Astrocyte of the hippocampus (primary cell): Measurements from ENCODE around the gene SH3PXD2B.
"Not testable (repeated sequence)": the region's sequence is repeated elsewhere in the genome, so short reads cannot be mapped to it uniquely, and the experiment has no call there.

Source experiments
- DNase-seq: peaks from one replicate; pipeline ENCODE4 v3.0.0; 2011; ENCODE audit warnings: low read depth, low spot score

The SH3PXD2B gene

DNA sequence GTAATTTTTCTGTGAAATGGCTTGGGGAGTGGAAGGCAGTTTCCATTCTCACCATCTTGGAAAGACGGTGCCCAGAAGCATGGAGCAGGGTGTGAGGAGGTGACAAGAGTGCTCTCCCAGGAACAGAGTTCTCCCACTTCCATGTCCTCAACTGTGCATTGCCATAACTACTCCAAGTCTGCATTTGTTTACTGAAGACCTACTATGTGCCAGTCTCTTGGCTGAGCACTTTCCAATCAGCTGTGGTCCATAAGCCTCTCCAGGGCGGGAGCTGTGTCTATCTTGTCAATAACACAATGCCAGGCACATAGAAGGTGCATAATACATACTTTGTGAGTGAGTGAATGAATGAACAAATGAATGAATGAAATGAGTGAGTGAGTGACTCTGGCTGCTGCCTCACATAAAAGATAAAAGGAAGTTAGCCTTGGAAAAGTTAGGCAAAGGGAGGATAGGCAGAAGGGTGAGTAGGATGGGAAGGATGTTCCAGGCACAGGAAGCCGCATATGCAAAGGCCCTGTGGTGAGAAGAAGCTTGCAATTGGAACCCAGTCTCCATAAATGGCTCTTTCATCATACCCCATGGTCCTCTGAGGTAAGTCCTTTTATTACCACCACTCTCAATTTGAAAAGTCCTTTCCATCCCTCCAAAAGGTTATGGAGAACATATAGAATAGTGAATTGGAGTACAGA lies 31.3 kb upstream of the SH3PXD2B start:
- DNase-seq = no peak

DNA sequence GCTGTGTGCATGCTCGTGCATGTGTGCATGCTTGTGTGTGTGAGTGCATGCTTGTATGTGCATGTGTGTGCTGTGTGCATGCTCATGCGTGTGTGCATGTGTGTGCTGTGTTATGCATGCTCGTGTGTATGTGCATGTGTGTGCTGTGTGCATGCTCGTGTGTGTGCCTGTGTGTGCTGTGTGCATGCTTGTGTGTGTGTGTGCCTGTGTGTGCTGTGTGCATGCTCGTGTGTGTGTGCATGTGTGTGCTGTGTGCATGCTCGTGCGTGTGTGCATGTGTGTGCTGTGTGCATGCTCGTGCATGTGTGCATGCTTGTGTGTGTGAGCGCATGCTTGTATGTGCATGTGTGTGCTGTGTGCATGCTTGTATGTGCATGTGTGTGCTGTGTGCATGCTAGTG lies 30.3 kb upstream of the SH3PXD2B start:
- no peak for DNase-seq

GRCh38 chr5:172482156-172483020 lies 28.1 kb upstream of the SH3PXD2B start:
- DNase-seq = no peak

GRCh38 chr5:172481011-172481800 lies 26.9 kb upstream of the SH3PXD2B start:
- no peak for DNase-seq

DNA sequence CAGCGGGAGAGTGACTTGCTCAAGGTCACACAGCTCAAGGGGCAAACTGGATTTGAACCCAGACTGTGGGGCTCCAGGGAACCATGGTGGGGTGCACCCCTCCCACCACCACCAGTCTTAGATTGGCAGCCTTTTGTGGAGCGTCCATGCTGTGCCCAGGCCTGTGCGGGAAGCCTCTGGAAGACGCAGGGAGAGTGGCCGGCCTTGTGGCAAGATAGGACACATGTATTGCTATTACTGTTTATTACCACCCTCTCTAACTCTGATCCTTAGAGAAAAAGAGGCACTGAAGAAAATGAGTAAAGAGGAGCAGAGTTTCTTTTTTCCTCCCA lies 25.4 kb upstream of the SH3PXD2B start:
- no peak for DNase-seq

GRCh38 chr5:172479034-172479783 lies 24.9 kb upstream of the SH3PXD2B start:
- peak; percentile 92 for DNase-seq

DNA sequence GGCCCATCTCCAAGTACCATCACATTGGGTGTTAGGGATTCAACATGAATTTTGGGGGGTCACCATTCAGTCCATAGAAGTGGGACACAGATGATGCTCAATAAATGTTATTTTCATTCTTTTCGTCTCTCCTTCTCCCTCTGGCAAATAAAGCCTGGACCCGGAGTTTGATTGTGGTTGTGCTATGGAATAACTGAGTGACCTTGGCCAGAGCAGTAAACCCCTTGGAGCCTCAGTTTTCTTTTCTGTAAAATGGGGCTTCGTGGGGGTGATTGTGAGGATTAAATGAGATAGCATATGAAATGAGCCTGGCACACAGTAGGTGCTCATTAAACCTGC lies 24.3 kb upstream of the SH3PXD2B start:
- not testable (repeated sequence) for DNase-seq

DNA sequence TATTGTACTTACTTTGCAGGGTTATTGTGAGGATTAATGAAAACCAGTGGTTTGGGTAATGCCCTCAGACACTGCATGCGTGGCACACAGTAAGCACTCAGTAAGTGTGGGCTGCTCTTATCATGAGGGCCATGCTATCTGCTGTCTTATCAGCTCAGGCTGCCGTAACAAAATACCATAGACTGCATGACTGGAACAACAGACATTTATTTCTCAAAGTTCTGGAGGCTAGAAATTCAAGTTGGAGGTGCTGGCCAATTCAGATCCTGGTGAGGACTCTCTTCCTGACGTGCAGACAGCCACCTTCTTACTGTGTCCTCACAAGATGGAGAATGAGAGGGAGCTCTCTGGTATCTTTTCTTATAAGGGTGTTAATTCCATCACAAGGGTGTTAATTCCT lies 23.9 kb upstream of the SH3PXD2B start:
- DNase-seq = no peak

DNA sequence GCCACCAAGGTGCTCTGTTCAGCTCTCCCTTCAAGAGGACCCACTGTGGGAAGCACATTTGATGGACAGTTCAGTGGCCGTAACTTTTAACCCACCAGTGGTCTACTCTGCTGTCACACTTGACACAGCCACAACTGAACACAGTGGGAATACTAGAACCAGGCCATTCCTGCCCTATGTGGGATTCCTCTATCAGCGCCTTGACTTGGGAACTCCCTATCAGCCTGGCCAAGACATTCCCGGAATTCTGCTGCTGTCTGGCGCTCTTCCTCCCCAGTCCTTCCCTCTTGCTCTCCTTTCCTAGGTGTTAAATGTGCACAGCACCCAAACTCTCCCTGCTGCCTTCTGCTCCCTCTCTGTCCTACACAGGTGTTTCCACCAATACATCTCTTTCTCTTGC lies 23.1 kb upstream of the SH3PXD2B start:
- DNase-seq = peak; percentile 16

- DNase-seq = no peak
These were observed 20.0 kb upstream of the SH3PXD2B start for GRCh38 chr5:172474293-172474692.

- DNase-seq = no peak
These were observed 19.1 kb upstream of the SH3PXD2B start for GRCh38 chr5:172473427-172473826.

DNA sequence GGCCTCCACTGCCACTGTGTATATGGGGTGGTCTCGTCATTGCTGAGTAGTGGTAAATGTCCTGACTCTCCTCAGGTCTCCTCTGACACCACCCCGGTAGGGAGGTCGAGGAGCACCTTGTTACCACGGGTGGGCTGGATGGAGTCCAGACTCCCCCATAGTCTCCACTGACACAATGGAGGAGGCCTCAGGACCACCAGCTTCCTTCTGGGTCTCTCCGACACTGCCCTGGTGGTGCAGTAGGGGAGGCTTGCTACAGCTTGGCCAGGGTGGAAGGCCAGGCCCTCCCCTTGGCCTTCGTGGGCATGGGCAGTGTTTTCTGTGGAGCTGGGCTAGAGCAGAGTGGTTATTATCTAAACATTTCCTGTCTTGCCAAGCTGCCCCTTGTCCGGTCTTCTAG lies 15.4 kb upstream of the SH3PXD2B start:
- DNase-seq = no peak

GRCh38 chr5:172466062-172466461 lies 11.7 kb upstream of the SH3PXD2B start:
- no peak for DNase-seq

GRCh38 chr5:172463031-172463430 lies 8.7 kb upstream of the SH3PXD2B start:
- DNase-seq = no peak

GRCh38 chr5:172459783-172460165 lies 5.4 kb upstream of the SH3PXD2B start:
- no peak for DNase-seq

GRCh38 chr5:172458976-172459782 lies 4.9 kb upstream of the SH3PXD2B start:
- no peak for DNase-seq

DNA sequence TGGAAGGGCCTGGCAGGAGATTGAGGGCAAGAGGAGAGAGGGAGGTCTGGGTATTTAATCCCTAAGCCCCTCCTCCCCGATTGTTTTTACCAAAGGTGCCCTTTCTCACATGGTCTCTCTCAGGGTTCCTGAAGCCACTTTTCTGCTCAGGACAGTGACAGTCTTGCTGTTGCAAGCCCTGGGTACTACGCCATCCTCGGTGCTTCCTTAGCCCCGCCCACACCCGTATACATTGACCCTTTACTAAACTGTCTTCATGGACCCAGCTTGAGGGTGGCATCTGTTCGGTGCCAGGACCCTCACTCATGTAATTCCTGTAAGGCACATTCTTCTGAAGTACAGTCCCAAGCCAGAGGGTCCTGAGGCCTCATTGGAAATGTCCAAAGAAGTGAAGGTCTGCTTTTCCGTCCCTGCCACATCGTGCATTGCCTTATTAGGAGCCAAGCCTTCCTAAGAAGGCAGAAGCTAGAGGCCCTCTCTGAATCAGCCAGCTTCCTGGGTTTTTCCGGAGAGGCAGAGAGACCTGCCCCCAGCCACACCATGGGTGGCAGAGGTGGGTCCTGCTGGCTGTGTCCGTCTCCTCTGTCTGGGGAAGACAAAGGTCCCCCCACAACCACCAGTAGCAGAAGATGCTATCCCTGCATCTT lies 1.9 kb upstream of the SH3PXD2B start:
- no peak for DNase-seq

- DNase-seq = peak; percentile 62
These were observed 1.3 kb upstream of the SH3PXD2B start for GRCh38 chr5:172455511-172456061.

- DNase-seq = no peak
These were observed 709 bp upstream of the SH3PXD2B start for GRCh38 chr5:172455087-172455381.

- peak; percentile 78 for DNase-seq
These were observed 353 bp downstream of the SH3PXD2B start for GRCh38 chr5:172453986-172454357.
